Gastrocnemius medialis (tissue), 4 donors: ENCODE measurements around the gene SLC36A3. TPM values are rescaled to one million over a fixed set of nuclear protein-coding genes. Genes with fewer than 3 reads are reported as not detected.
A peak's percentile ranks its signal among the peaks of the same experiment; 100 is the strongest.
"Not testable (repeated sequence)": the region's sequence is repeated elsewhere in the genome, so short reads cannot be mapped to it uniquely, and the experiment has no call there.

Experiments used
- ATAC-seq, 2 donors: fragments of 150-250 bp; one replicate each; pipeline ENCODE4 v1.9.1; 2016
- DNase-seq, 2 donors: peaks; one replicate each; pipeline ENCODE4 v3.0.0-alpha.2; 2019
- H3K27ac ChIP-seq, 4 donors: fragments of 200-600 bp; sonication (generic); 1 replicate in 1 of 4; 2 replicates in 3 of 4; pipeline ENCODE4 v1.5.1; 2016 to 2018; ENCODE audit warnings: mild to moderate bottlenecking in 2 of 4, moderate library complexity in 1 of 4
- H3K27me3 ChIP-seq, 3 donors: fragments of 200-600 bp; sonication (generic) in 2 of 3; 1 replicate in 1 of 3; 2 replicates in 2 of 3; pipeline versions ENCODE4 v1.5.1 to v1.6.0; 2016 to 2019; ENCODE audit warnings: mild to moderate bottlenecking in 1 of 3, moderate library complexity in 1 of 3
- H3K36me3 ChIP-seq, 2 donors: fragments of 200-600 bp; sonication (generic) in 1 of 2; one replicate each; pipeline ENCODE4 v1.5.1; 2017 to 2018
- H3K4me1 ChIP-seq, 2 donors: fragments of 200-600 bp; sonication (generic) in 1 of 2; one replicate each; pipeline ENCODE4 v1.5.1; 2016 to 2017; ENCODE audit warnings: mild to moderate bottlenecking in 2 of 2
- H3K4me3 ChIP-seq, 4 donors: fragments of 200-600 bp; sonication (generic) in 3 of 4; 1 replicate in 1 of 4; 2 replicates in 3 of 4; pipeline ENCODE4 v1.5.1; 2016 to 2019; ENCODE audit warnings: mild to moderate bottlenecking in 2 of 4
- H3K9me3 ChIP-seq, 3 donors: fragments of 200-600 bp; sonication (generic) in 2 of 3; 1 replicate in 1 of 3; 2 replicates in 2 of 3; pipeline ENCODE4 v1.5.1; 2016 to 2019
- CTCF ChIP-seq, 5 experiments: fragments of 450-650 bp in 3 of 5; fragments of 200-600 bp in 2 of 5; sonication (generic) in 2 of 5; IDR thresholded peaks in 4 of 5; conservative IDR thresholded peaks in 1 of 5; 1 replicate in 4 of 5; 2 replicates in 1 of 5; pipeline ENCODE4 v1.5.1; 2016 to 2019; ENCODE audit warnings: antibody characterized with exemption in 5 of 5, mild to moderate bottlenecking in 3 of 5, moderate library complexity in 3 of 5
- POLR2A ChIP-seq, 2 donors: fragments of 450-650 bp; IDR thresholded peaks; one replicate each; pipeline ENCODE4 v1.6.1; 2017; ENCODE audit warnings: antibody characterized with exemption in 2 of 2, mild to moderate bottlenecking in 2 of 2, moderate library complexity in 2 of 2
- in situ Hi-C, 4 donors: fragments of 200-750 bp; cut with MboI; loops; one replicate each; pipeline versions ENCODE4 v1.15.0 to v1.8.0; 2017; ENCODE audit warnings: low sequenced_read_pairs in 4 of 4
- intact Hi-C: fragments of 100-400 bp; cut with DNase I; formaldehyde crosslinking; loops from one replicate; pipeline ENCODE4 v1.15.1; 2023; ENCODE audit warnings: low total_unique reads
- total RNA-seq, 4 donors: library from RNA; depleted of rRNA; stranded (reverse); fragments of >200 nt; gene quantifications; one replicate each; pipeline versions ENCODE4 v1.1.0 to v1.2.3, GENCODE V29; 2016

Gene SLC36A3
- total RNA-seq, 4 donors from 2014 or later = not detected

DNA sequence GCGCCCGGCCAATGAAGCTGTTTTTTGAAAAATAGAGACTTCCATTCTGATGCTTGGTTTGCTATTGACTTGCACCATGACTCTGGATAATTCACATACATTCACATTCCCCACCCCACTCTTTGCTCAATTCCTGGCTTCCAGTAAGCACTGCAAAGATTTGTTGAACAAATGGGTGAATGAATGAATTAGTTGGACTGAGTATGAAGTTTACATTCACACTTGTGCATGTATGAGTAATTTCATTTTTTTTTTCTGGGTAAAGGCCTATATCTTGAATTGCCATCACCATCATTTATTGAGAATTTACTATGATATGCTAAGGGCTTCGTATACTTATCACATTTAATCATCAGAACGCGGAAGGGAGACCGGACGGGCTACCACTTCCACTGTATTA, 65.9 kb downstream of the SLC36A3 start:
- in situ Hi-C loops = loop anchor here (5.0 to 25.0 kb wide), 3 partner anchors 100 to 113 kb away; no protein-coding TSS in a partner anchor

DNA sequence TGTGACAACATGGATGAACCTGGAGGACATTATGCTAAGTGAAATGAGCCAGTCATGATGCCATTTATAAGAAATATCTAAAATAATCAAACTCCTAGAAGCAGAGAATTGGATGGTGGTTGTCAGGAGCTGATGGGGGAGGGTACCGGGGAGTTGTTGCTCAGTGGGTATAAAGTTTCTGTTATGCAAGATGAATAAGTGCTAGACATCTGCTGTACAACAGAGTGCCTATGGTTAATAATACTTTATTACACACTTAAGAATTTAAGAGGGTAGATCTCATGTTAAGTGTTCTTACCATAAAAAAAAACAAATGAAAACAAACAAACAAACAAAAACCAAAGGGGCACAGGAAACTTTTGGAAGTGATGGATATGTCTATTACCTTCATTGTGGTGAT, 66.7 kb downstream of the SLC36A3 start:
- H3K27me3 ChIP-seq = no peaks in the 10 kb centered on the region
- H3K27ac ChIP-seq = peak overlapping the region; percentile 88 to 93 (median 91)
- ATAC-seq (peak; percentile 40 to 59), DNase-seq (no peak)
- TF ChIP-seq POLR2A (IDR thresholded peaks at IDR 0.05) = no peak
- no peak for TF ChIP-seq CTCF (IDR thresholded peaks at IDR 0.05 in 4 of 5, conservative IDR thresholded peaks at IDR 0.05 in 1 of 5)
- no peaks in the 10 kb centered on the region for H3K9me3 ChIP-seq
- in situ Hi-C loops (loop anchor here (5.0 to 25.0 kb wide), 3 partner anchors 100 to 112 kb away; no protein-coding TSS in a partner anchor), intact Hi-C loops (loop anchor here (5.0 kb wide), 1 partner anchor 200 kb away; no protein-coding TSS in a partner anchor)
- H3K36me3 ChIP-seq = no peaks in the 10 kb centered on the region
- no peak overlapping the region for H3K4me3 ChIP-seq
- peaks cover 29 to 37% of the 10 kb centered on the region in 2 donors for H3K4me1 ChIP-seq

More for the DNA sequence above, 65.9 kb downstream of the SLC36A3 start:
- Histone ChIP-seq H3K36me3 (no peaks in the 10 kb centered on the region), H3K4me3 (peak overlapping the region; percentile 49 to 57 (median 55)), H3K27me3 (no peaks in the 10 kb centered on the region), H3K9me3 (no peaks in the 10 kb centered on the region), H3K4me1 (peaks cover 29 to 37% of the 10 kb centered on the region in 2 donors), H3K27ac (peak overlapping the region; percentile 88 to 93 (median 91))
- TF ChIP-seq CTCF (IDR thresholded peaks at IDR 0.05 in 4 of 5, conservative IDR thresholded peaks at IDR 0.05 in 1 of 5) (no peak), POLR2A (IDR thresholded peaks at IDR 0.05) (no peak)
- intact Hi-C loops = loop anchor here (1.0 to 5.0 kb wide), 4 partner anchors 15 to 200 kb away; no protein-coding TSS in a partner anchor
- ATAC-seq (no peak), DNase-seq (no peak)

GRCh38 chr5:151235239-151235571, 68.4 kb downstream of the SLC36A3 start:
- Histone ChIP-seq H3K27ac (peak overlapping the region; percentile 76 to 93 (median 88)), H3K4me3 (peak overlapping the region; percentile 9 to 30 (median 26)), H3K4me1 (peaks cover 29 to 37% of the 10 kb centered on the region in 2 donors)
- not testable (repeated sequence) for H3K9me3 ChIP-seq, ATAC-seq, DNase-seq, H3K36me3 ChIP-seq, H3K27me3 ChIP-seq
- intact Hi-C loops = loop anchor here (5.0 kb wide), 1 partner anchor 198 kb away; no protein-coding TSS in a partner anchor
- in situ Hi-C loops = loop anchor here (5.0 to 25.0 kb wide), 3 partner anchors 98 to 110 kb away; no protein-coding TSS in a partner anchor

GRCh38 chr5:151234476-151235238, 68.9 kb downstream of the SLC36A3 start:
- Histone ChIP-seq H3K36me3 (no peaks in the 10 kb centered on the region), H3K27me3 (no peaks in the 10 kb centered on the region), H3K9me3 (no peaks in the 10 kb centered on the region), H3K4me1 (peaks cover 29 to 37% of the 10 kb centered on the region in 2 donors), H3K4me3 (peak overlapping the region; percentile 9 to 30 (median 26)), H3K27ac (peak overlapping the region; percentile 76 to 93 (median 88))
- intact Hi-C loops (loop anchor here (5.0 kb wide), 1 partner anchor 197 kb away; no protein-coding TSS in a partner anchor), in situ Hi-C loops (loop anchor here (5.0 to 25.0 kb wide), 3 partner anchors 97 to 110 kb away; no protein-coding TSS in a partner anchor)
- peak; percentile 54 to 55 for ATAC-seq
- DNase-seq = peak; percentile 70 to 85
- no peak for TF ChIP-seq CTCF (IDR thresholded peaks at IDR 0.05 in 4 of 5, conservative IDR thresholded peaks at IDR 0.05 in 1 of 5)
- TF ChIP-seq POLR2A (IDR thresholded peaks at IDR 0.05) = no peak

GRCh38 chr5:151233616-151234085, 69.9 kb downstream of the SLC36A3 start:
- Histone ChIP-seq H3K9me3 (no peaks in the 10 kb centered on the region), H3K27me3 (no peaks in the 10 kb centered on the region), H3K4me3 (no peak overlapping the region), H3K27ac (peak overlapping the region in 3 of 4 donors; percentile 88 to 93 (median 89)), H3K4me1 (peaks cover 26 to 37% of the 10 kb centered on the region in 2 donors), H3K36me3 (no peaks in the 10 kb centered on the region)
- DNase-seq (no peak), ATAC-seq (no peak)
- TF ChIP-seq CTCF (IDR thresholded peaks at IDR 0.05 in 4 of 5, conservative IDR thresholded peaks at IDR 0.05 in 1 of 5) (no peak), POLR2A (IDR thresholded peaks at IDR 0.05) (no peak)
- in situ Hi-C loops (loop anchor here in 3 of 4 donors (10.0 to 25.0 kb wide), 2 partner anchors 96 to 109 kb away; no protein-coding TSS in a partner anchor), intact Hi-C loops (no loop called here)
